Thyroid gland (tissue), 4 donors: ENCODE results near the gene ETV6. TPM values are rescaled to one million over a fixed set of nuclear protein-coding genes. Genes with fewer than 3 reads are reported as not detected.

Source experiments
- DNase-seq, 2 donors: peaks; one replicate each; pipeline ENCODE4 v3.0.0-alpha.2; 2019
- H3K27ac ChIP-seq, 3 donors: fragments of 200-600 bp; sonication (generic); 1 replicate in 2 of 3; 2 replicates in 1 of 3; pipeline ENCODE4 v1.5.1; 2016 to 2019; ENCODE audit warnings: mild to moderate bottlenecking in 1 of 3, moderate library complexity in 1 of 3
- H3K27me3 ChIP-seq: fragments of 200-600 bp; sonication (generic); one replicate; pipeline ENCODE4 v1.5.1; 2019
- H3K36me3 ChIP-seq, 2 donors: fragments of 200-600 bp; sonication (generic); one replicate each; pipeline ENCODE4 v1.5.1; 2016 to 2019
- H3K4me1 ChIP-seq, 2 donors: fragments of 200-600 bp; sonication (generic); one replicate each; pipeline ENCODE4 v1.5.1; 2017 to 2019
- H3K4me3 ChIP-seq, 3 donors: fragments of 200-600 bp; sonication (generic); replicated peaks in 1 of 3; 1 replicate in 2 of 3; 2 replicates in 1 of 3; pipeline ENCODE4 v1.5.1; 2016; ENCODE audit warnings: mild to moderate bottlenecking in 1 of 3
- H3K9me3 ChIP-seq: fragments of 200-600 bp; sonication (generic); one replicate; pipeline ENCODE4 v1.5.1; 2017
- CTCF ChIP-seq, 6 experiments: fragments of 200-600 bp in 3 of 6; fragments of 450-650 bp in 3 of 6; sonication (generic) in 3 of 6; IDR thresholded peaks; one replicate each; pipeline ENCODE4 v1.5.1; 2016 to 2019; ENCODE audit warnings: antibody characterized with exemption in 6 of 6, mild to moderate bottlenecking in 2 of 6, inconsistent platforms in 1 of 6, moderate library complexity in 1 of 6
- POLR2A ChIP-seq, 2 donors: fragments of 450-650 bp; IDR thresholded peaks; one replicate each; pipeline ENCODE4 v1.6.1; 2017; ENCODE audit warnings: antibody characterized with exemption in 2 of 2, mild to moderate bottlenecking in 2 of 2, moderate library complexity in 1 of 2
- WGBS, 2 donors: methylation state at CpG; one replicate each; pipeline ENCODE4 v1.1.5; 2017; 5-methylcytosine and 5-hydroxymethylcytosine counted together
- intact Hi-C: fragments of 100-400 bp; cut with DNase I; formaldehyde crosslinking; loops from one replicate; pipeline ENCODE4 v1.15.1; 2023
- total RNA-seq, 4 donors: library from RNA; depleted of rRNA; stranded (reverse); fragments of >200 nt; gene quantifications; one replicate each; pipeline ENCODE4 v1.2.3, GENCODE V29; 2016

The ETV6 gene
- total RNA-seq, 4 donors from 2014 or later, result 16.6 to 35.6 (median 17.2) TPM

GRCh38 chr12:11761869-11762567, 112.5 kb downstream of the ETV6 start:
- intact Hi-C loops, result no loop called here
- WGBS, 2 donors, result 79 to 87% methylated on average over 8 of the region's 8 CpGs
- H3K27me3 ChIP-seq, result no peaks in the 10 kb centered on the region

GRCh38 chr12:11762723-11763326, 113.4 kb downstream of the ETV6 start:
- Histone ChIP-seq H3K27me3 (no peaks in the 10 kb centered on the region), H3K36me3 (no peaks in the 10 kb centered on the region), H3K4me3 (no peak overlapping the region), H3K9me3 (no peaks in the 10 kb centered on the region), H3K4me1 (peaks cover 0 to 52% of the 10 kb centered on the region in 2 donors), H3K27ac (peak overlapping the region in 2 of 3 donors; percentile 8 to 43)
- peak; percentile 13 to 24 for DNase-seq
- TF ChIP-seq CTCF (IDR thresholded peaks at IDR 0.05), result no peak
- TF ChIP-seq POLR2A (IDR thresholded peaks at IDR 0.05), result no peak
- intact Hi-C loops, result no loop called here
- 38 to 56% methylated on average over 9 of the region's 9 CpGs for WGBS, 2 donors

More at GRCh38 chr12:11761869-11762567, 112.5 kb downstream of the ETV6 start:
- no peak overlapping the region for H3K4me3 ChIP-seq
- TF ChIP-seq CTCF (IDR thresholded peaks at IDR 0.05), result no peak
- TF ChIP-seq POLR2A (IDR thresholded peaks at IDR 0.05), result no peak
- peak overlapping the region in 2 of 3 donors; percentile 0 to 43 for H3K27ac ChIP-seq
- H3K9me3 ChIP-seq, result no peaks in the 10 kb centered on the region
- DNase-seq, result no peak
- peaks cover 0 to 46% of the 10 kb centered on the region in 2 donors for H3K4me1 ChIP-seq
- H3K36me3 ChIP-seq, result no peaks in the 10 kb centered on the region

GRCh38 chr12:11763760-11764520, 114.5 kb downstream of the ETV6 start:
- Histone ChIP-seq H3K36me3 (no peaks in the 10 kb centered on the region), H3K27ac (peak overlapping the region in 1 of 3 donors; percentile 8), H3K27me3 (no peaks in the 10 kb centered on the region), H3K4me1 (peaks cover 0 to 59% of the 10 kb centered on the region in 2 donors), H3K4me3 (no peak overlapping the region), H3K9me3 (no peaks in the 10 kb centered on the region)
- intact Hi-C loops, result no loop called here
- 73 to 78% methylated on average over 7 of the region's 7 CpGs for WGBS, 2 donors
- TF ChIP-seq POLR2A (IDR thresholded peaks at IDR 0.05), result no peak
- TF ChIP-seq CTCF (IDR thresholded peaks at IDR 0.05), result no peak
- DNase-seq, result no peak

- no peak for DNase-seq
- no peaks in the 10 kb centered on the region for H3K27me3 ChIP-seq
- no peaks in the 10 kb centered on the region for H3K9me3 ChIP-seq
- intact Hi-C loops, result no loop called here
- no peak overlapping the region for H3K27ac ChIP-seq
- no peak overlapping the region for H3K4me3 ChIP-seq
- TF ChIP-seq POLR2A (IDR thresholded peaks at IDR 0.05), result no peak
- no peak for TF ChIP-seq CTCF (IDR thresholded peaks at IDR 0.05)
- H3K4me1 ChIP-seq, result peaks cover 0 to 56% of the 10 kb centered on the region in 2 donors
- H3K36me3 ChIP-seq, result no peaks in the 10 kb centered on the region
Measured at GRCh38 chr12:11764837-11765236, 115.4 kb downstream of the ETV6 start.
